ENCODE data around the gene ESYT2.
A peak's percentile ranks its signal among the peaks of the same experiment; 100 is the strongest.
"Not testable (repeated sequence)": the region's sequence is repeated elsewhere in the genome, so short reads cannot be mapped to it uniquely, and the experiment has no call there.

The ESYT2 gene

GRCh38 chr7:158829342-158830210, at the start of gene ESYT2:
TSS of gene ESYT2 (minus strand) at chr7:158829509. CDS start at chr7:158829418, 91 bp downstream.
- peak; percentile 98 for DNase-seq

- not testable (repeated sequence) for DNase-seq
Measured at GRCh38 chr7:158878151-158879079, 49.1 kb upstream of the ESYT2 start.

- DNase-seq: no peak
Measured at GRCh38 chr7:158876984-158877383, 47.7 kb upstream of the ESYT2 start.

GRCh38 chr7:158869876-158870275, 40.6 kb upstream of the ESYT2 start:
- no peak for DNase-seq

- no peak for DNase-seq
Measured at GRCh38 chr7:158868764-158869410, 39.6 kb upstream of the ESYT2 start.

GRCh38 chr7:158867214-158867984, 38.1 kb upstream of the ESYT2 start:
- DNase-seq: no peak

GRCh38 chr7:158865977-158866376, 36.7 kb upstream of the ESYT2 start:
- no peak for DNase-seq

- DNase-seq: no peak
Measured at GRCh38 chr7:158865462-158865922, 36.2 kb upstream of the ESYT2 start.

GRCh38 chr7:158864833-158865232, 35.5 kb upstream of the ESYT2 start:
- no peak for DNase-seq

- DNase-seq: no peak
Measured at GRCh38 chr7:158864507-158864820, 35.2 kb upstream of the ESYT2 start.

GRCh38 chr7:158863611-158864506, 34.5 kb upstream of the ESYT2 start:
- DNase-seq: peak; percentile 44

GRCh38 chr7:158862985-158863610, 33.8 kb upstream of the ESYT2 start:
- DNase-seq: not testable (repeated sequence)

GRCh38 chr7:158861936-158862704, 32.8 kb upstream of the ESYT2 start:
- no peak for DNase-seq

- DNase-seq: no peak
Measured at GRCh38 chr7:158861004-158861787, 31.9 kb upstream of the ESYT2 start.

GRCh38 chr7:158860394-158860793, 31.1 kb upstream of the ESYT2 start:
- DNase-seq: no peak

GRCh38 chr7:158858592-158859503, 29.5 kb upstream of the ESYT2 start:
- peak; percentile 52 for DNase-seq

- DNase-seq: no peak
Measured at GRCh38 chr7:158856883-158857668, 27.8 kb upstream of the ESYT2 start.
